Iris pigment epithelial cell (primary cell): ENCODE data around the gene BGN.

Experiments used
- DNase-seq: peaks from one replicate; pipeline ENCODE4 v3.0.0-alpha.2; 2011; ENCODE audit warnings: low read depth

Gene BGN

DNA sequence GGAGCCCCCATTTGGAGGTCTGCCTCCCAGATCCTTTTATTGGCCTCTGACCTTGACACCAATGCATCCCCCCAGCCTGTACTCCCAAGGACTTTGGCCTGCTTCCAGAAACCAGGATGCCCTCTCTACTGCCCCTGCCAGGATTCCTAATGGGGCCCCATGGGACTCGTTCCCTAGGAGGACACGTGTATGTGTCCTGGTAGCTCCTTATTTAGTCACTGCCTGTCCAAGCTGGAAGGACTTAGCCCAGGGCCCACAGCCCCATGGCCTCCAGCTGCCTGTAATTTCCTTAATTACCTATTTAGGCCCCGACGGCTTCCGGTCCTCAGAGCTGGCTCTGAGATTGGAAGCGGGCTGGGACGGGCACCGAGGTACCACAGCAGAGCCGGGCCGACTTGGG, 32.0 kb downstream of the BGN start:
- DNase-seq, result no peak

DNA sequence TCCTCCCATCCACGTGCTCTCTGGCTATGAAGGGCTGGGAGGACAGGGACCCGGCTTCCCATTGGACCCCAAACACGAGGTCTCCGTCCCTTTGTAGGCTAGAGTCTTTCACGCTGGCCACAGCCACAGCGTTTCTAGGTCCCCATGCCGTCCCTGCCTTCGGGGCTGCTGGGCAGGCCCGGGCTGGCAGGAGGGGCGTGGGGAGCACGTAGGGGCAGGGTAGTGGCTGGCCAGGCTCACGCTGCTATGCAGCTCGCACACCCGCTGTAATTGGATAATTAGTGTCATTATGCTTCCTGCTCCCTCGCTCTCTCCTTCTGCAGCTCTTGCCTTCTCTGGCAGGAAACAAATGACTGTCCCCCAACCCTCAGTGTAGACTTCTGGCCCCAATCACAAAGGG, 32.4 kb downstream of the BGN start:
- no peak for DNase-seq

DNA sequence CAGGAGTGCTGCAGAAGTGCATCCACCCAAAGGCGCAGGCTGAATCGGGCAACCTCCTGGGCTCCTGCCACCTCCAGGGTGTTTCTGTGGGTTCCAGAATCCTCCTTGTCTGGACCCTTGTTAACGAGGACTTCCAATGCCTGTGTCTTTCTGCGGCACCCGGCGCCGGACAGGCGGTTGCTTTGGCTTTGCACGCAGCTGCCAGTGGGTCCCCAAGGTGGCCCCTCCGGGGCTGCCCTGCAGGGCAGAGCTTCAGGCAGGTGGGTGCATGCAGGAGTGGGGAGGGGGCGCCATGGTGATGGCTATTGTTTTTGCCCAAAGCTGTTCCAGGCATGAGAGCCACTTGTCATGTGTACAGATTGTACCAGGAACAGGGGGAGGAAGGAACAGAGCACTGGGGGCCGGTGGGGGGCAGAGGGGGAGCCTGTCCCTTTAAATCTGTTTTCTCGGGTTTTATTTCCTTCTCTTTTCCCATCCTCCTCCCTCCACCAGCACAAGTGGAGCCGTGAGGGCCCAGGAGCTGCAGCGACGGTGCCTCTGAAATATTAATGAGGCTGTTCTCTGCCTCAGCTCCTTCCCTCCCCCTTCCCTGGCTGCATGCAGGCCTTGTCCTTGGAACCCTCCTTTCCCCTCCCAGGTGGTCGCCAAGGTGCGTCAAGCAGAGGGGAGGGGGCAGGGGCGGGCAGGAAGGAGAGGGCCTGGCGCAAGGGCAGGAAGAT, 35.8 kb downstream of the BGN start:
- no peak for DNase-seq

DNA sequence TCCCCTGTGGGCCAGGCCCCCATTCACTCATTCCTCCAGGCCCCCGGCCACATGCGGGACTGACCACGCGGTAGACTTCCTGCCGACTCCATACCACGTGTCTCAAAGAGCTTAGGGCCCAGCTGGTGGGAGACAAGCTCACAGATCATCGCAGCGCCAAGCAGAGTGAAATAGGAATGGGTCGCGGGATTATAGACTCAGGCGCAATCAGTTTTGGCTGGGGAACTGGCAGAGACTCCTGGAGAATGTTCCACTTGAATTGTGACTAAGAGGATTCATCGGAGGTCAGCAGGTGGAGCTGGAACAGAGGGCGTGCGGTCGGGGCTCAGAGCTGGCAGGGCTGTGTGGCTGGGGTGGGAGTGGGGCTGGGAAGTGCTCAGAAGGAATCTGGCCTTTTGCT, 38.3 kb downstream of the BGN start:
- peak; percentile 5 for DNase-seq

DNA sequence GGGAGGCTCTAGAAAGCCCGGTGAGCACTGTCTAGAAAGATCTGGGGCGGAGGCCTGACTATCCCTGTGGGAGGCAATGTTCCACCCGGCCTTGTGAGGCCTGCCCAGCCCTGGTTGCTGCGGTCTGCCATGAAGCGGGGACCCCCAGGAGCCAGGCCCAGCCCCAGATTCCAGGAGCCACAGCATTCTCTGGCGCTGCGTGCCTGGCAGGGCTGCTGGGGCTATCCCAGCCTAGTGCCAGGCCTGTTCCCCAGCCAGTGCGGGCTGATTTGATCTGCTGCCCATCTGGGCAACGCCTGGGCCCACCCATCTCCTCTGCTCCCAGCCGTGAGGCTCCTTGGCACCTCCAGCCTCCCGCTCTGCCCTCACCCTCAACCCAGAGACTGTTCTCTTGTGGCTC, 42.3 kb downstream of the BGN start:
- DNase-seq, result no peak

DNA sequence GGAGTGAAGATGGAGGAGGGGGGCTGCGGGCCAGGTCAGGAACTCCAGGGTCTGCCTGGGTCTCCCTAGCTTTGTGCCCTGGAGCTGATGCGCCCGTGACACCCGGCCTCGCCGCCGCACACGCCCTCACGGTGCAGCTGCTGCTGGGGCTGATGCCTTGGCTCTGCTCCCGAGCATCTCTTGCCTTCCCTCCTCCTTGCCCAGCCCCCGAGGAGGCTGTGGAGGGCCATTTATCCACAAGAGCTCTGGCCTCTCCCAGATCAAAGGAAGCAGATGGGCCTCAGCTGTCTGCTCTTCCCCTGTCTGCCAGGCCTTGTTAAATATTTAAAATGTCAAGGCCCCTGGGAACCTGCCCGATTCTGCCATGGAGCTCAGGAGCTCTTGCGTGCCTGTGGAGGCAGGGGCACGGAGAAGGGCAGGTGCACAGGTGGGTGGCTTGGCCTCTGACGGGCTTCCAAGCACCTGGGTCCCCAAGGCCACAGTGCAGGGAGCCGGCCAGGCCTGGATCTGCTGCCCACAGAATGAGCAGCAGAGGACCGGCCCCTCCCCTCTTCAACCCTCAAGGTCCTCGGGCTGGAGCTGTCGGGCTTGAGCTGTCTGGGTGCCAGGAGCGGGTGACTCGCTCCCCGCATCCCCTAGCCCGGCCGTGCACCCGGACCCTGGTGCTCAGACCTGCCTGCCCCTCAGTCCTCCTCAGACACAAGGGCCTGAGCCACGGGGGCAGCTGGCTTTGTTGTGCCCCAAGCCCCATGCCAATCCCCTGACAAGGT, 42.9 kb downstream of the BGN start:
- no peak for DNase-seq

DNA sequence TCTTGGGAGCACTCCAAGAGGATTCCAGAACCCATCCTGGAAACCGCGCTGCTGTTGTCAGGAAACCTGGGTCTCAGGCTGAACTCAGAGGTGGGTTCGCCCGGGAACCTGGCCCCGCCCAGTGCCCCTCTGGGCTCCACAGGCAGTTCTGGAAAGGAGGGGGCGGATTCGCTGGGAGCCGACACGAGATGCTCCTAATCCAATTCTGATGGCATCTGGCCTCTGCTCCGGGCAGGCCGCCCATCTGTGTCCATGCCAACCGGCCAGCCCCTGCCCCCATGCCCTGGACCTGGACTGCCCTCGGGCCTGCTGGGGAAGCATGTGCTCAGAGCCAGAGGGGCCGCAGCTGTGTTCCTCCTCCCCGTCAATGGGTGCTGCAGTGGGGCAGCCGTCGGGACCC, 43.6 kb downstream of the BGN start:
- no peak for DNase-seq

DNA sequence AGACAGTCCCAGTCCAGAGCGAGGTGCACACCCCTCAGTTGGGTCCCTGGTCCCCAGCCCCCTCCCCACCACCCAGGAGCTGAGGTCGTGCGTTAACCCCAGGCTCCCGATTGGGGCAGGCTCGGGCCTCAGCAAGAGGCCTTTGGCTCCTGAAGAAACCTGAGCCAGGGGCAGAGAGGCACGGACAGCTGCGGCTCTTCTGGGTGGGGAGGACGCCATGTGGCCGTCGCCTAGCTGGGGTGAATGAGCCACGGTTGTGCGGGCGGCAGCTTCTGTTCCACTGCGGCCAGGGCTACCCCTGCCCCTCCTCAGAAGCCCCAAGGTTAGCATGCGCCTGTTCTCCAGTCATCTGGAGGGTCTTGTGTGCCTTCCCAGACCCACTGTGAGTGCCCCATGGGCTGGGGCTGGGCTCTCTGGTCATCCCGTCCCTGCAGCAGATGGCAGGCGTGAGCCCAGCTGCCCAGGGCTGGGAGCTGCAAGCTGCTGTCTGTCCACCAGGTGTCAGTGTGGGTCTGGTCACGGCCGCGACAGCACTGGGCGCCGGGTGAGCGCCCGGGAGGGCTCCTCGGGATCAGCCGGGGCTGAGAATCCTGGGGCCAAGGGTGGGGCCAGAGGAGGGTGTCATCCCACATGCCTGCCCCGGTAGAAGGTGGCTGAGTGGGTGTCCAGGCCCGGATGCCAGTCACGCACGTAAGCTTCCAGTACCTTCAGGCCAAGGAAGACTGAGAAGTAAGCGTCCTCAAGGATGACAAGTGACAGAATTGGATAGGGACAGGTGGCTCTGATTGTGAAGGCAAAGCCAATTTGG, 44.6 kb downstream of the BGN start:
- DNase-seq, result peak; percentile 52

DNA sequence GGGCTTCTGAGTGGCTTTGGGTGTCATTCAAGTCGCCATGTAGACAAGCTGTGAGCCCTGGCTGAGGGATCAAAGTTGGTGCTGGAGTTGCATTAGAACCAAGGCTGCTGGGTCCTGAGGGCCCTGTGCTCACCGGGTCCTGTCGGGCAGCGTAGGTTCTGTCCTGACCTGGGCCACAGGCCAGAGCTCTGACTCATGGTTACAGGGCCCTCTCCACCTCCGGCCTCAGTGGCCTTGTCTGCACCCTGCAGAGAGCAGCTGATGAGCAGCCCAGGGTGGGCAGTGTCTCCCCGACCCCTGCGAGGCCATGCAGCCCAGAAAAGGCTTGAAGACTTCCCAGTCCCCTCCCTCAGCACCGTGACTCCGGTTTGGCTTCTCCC, 45.2 kb downstream of the BGN start:
- no peak for DNase-seq

DNA sequence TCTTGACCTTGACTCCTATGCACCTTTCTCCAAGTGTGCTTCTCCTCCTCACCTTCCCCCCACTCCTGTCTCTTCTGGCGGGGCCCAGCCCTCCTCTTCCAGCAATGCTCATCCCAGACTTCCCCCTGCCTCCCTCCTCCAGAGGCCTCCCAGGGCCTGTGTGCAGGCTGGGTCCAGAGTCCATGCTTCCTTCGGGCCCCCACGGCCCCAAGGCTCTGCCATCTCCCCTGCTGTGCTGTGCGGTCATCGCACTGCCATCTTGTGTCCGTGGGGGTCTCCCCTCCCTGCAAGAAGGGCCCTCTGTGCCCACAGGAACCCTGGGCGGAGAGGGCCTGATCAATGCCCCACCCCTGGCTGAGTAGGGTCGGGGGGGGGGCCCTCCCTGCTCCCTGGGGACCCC, 49.9 kb downstream of the BGN start:
- no peak for DNase-seq

DNA sequence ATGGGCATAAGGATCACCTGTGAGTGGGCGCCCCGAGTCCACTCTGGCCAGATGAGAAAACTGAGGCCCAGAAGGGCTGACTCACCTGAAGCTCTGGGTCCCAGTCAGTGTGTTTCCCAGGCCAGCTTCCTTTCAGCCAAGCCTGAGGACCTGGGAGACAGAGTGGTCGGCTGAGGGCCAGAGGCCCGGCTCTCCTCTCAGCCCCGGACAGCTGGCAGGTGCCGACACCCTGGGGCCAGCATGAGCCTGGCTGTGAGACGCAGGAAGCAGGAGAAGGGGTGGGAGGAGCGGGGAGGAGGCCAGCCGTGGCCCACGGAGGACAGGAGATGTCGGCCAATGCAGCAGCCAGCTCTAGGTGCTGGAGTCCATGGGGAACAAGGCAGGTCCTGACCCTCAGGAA, 51.6 kb downstream of the BGN start:
- no peak for DNase-seq

DNA sequence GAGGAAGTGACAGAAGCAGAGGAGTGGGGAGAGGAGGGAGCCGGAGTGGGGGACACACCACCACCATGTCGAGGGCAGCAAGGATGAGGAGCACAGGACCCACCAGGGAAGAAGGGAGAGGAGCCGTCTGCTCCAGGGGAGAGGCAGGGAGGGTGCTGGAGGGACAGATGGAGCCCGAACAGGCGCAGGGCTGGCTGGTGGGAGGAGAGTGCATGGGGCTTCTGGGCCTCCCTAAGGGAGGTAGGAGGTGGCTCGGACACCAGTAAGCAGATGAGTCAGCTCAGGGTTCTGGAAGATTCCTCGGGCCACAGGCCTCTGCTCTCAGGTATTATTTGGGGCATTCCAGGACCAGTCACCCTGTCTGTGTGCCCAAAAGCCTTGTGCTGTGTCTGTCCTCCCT, 52.4 kb downstream of the BGN start:
- no peak for DNase-seq

DNA sequence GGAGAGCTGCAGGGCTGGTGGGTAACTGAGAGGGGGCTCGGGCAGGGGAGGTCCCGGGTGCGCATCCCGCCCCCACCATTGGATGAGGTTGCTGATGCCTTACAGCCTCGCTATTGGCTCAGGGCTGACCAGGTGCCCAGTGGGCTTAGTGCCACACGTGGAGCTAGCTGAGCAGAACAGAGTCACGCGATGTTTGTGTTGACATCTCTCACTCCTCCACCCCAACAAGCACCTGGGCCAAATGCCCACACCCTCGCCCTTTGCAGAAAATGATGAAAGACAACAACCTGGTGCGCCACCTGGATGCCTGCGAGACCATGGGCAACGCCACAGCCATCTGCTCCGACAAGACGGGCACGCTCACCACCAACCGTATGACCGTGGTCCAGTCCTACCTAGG, 54.5 kb downstream of the BGN start:
- DNase-seq, result no peak

DNA sequence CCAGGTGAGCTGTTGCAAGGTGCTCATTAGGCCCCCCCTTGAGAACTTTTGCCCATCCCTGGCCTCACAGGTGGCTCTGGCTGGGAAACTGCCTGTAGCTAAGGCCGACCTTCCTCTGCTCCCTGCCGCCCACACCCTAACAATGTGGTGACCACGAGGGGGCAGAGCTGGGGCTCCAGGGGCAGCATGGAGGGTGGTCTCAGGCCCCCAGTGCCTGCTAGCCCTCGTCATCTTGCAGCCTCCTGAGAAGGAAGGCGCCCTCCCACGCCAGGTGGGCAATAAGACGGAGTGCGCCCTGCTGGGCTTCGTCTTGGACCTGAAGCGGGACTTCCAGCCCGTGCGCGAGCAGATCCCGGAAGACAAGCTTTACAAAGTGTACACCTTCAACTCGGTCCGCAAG, 55.0 kb downstream of the BGN start:
- DNase-seq, result no peak

DNA sequence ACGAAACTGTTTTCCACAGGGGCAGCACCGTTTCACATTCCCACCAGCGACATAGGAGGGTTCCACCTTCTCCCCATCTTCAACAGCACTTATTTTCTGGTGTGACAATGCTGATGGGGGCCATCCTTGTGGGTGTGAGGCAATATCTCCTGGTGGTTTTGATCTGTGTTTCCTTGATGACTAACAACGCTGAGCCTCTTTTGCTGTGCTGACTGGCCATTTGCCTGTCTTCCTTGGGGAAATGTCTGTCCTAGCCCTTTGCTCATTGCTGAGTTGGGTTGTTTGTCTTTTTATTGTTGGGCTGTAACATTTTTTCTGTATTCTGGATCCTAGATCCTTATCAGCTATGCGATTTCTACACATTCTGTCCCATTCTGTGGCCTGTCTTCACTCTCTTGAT, 56.4 kb downstream of the BGN start:
- peak; percentile 54 for DNase-seq

DNA sequence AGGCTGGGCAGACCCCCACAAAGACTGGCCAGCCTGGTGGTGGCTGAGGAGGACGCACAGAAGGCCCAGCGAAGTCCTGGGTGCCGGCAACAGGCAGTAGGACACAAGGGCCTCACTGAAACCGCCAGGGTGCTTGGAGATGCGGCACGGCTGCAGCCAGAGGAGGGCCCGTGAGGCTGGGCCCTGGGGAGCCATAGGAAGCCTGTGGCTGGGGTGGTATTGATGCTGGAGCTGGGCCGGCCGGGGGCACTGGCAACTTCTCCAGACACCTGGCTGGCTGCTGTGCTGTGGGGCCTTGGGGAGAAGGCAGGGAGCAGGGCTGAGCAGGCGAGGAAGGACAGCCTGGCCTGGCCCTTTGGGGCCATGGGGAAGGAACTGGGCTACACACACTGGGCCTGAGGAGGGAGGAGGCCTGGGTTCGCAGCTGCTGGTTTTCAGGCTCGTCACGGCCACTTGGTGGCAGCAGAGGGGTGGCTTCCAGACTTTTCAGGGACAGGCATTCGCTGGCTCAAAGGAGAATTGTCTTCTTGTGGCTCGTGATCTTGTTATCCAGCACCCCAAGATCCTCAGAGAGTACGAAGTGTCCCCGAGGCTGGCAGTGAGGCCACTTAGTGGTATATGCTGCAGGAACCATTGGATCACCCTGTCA, 59.9 kb downstream of the BGN start:
- peak; percentile 42 for DNase-seq

DNA sequence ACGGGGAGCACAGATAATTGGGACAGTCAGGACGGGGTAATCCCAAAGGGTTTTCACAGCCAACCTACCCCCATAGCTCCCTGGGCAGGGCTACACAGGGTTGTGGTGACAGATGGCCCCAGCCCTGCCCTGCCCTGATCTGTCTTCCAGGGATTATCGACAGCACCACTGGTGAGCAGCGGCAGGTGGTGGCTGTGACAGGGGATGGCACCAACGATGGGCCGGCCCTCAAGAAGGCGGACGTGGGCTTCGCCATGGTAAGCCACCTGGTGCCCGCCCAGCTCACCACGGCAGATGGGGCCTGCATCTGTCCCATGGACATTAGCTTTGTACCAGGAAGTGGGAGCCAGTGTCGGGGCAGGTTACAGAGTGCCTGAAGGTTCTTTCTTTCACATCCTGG, 62.0 kb downstream of the BGN start:
- DNase-seq, result no peak

DNA sequence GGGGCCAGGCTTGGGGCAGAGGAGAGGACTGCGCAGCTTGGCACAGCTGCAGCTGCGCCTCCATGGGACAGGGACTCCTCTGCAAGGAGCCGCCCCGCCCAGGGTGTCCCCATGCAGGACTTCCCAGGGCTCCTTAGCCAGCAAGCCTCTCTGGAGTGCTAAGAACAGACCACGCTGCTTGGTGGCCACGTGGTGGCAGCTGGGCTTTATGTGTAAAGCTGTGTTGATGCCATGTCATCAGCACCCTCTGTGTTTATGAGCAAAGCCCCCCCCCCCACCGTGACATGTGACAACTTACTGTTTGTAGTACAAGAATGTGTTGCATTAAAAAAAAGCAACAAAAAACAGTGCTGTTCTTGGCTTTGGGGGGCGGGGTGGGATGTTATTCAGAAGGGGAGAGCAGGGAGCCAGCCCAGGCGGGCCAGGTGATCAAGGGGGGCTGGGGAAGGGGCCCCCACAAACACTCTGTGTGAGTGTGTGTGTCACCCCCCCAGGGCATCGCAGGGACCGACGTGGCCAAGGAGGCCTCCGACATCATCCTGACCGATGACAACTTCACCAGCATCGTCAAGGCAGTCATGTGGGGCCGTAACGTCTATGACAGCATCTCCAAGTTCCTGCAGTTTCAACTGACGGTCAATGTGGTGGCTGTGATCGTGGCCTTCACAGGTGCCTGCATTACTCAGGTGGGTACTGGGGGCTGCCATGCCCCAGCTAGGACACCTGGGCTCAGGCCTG, 63.0 kb downstream of the BGN start:
- no peak for DNase-seq
